HepG2 (cell line): ENCODE results near the gene LYPD4. TPM values are rescaled to one million over a fixed set of nuclear protein-coding genes. Genes with fewer than 3 reads are reported as not detected.

Source experiments
- JARID2 ChIP-seq: sonication (generic); formaldehyde crosslinking; IDR thresholded peaks from 2 replicates; pipeline ENCODE4 v1.8.1; 2023; ENCODE audit warnings: missing genetic modification reagents, inconsistent platforms; ENCODE audit not compliant: insufficient replicate concordance
- NFKB2 ChIP-seq: sonication (generic); formaldehyde crosslinking; IDR thresholded peaks from 2 replicates; pipeline ENCODE4 v1.4.0; 2020; ENCODE audit warnings: missing genetic modification reagents, borderline replicate concordance
- RFX1 ChIP-seq: fragments of 450-650 bp; IDR thresholded peaks from 2 replicates; pipeline ENCODE4 v1.6.1; 2017
- ZFP36 ChIP-seq: fragments of 150-350 bp; IDR thresholded peaks from 2 replicates; pipeline ENCODE4 v1.6.1; 2018; ENCODE audit warnings: borderline replicate concordance, low read length, low read depth; ENCODE audit not compliant: partially characterized antibody
- ZNF17 ChIP-seq: sonication (generic); formaldehyde crosslinking; IDR thresholded peaks from 2 replicates; pipeline ENCODE4 v1.5.0; 2020; ENCODE audit warnings: mild to moderate bottlenecking, missing genetic modification reagents
- ZNF556 ChIP-seq: sonication (generic); formaldehyde crosslinking; IDR thresholded peaks from 2 replicates; pipeline ENCODE4 v1.4.0; 2020; ENCODE audit warnings: mild to moderate bottlenecking, missing genetic modification reagents, borderline replicate concordance
- polyA plus RNA-seq, 8 experiments: library from polyadenylated mRNA; depleted of rRNA in 3 of 8; stranded (reverse) in 7 of 8; unstranded in 1 of 8; fragments of >200 nt; fragmentation: Illumina TruSeq in 4 of 8; extraction: Trizol in 4 of 8; gene quantifications; 2 replicates each; pipeline versions ENCODE4 v1.2.1 to v1.2.3, GENCODE V29; 2011 to 2016; ENCODE audit warnings: low read depth in 4 of 8, missing spikeins in 1 of 8, mixed read lengths in 1 of 8; ENCODE audit not compliant: insufficient read depth in 1 of 8
- total RNA-seq, 5 experiments: library from RNA; depleted of rRNA; stranded (reverse); fragments of >200 nt; fragmentation: Illumina TruSeq; extraction: Trizol; gene quantifications; 2 replicates each; pipeline ENCODE4 v1.2.3, GENCODE V29; 2016; ENCODE audit warnings: low read depth in 1 of 5
- TF ChIP-seq, protein P1 (sequence below): sonication (generic); formaldehyde crosslinking; conservative IDR thresholded peaks from 2 replicates; pipeline ENCODE4 v1.4.0; 2020; ENCODE audit warnings: missing genetic modification reagents
- TF ChIP-seq, protein P2 (sequence below): conservative IDR thresholded peaks from 2 replicates; pipeline ENCODE4 v1.6.1; 2018; ENCODE audit warnings: missing genetic modification reagents
- TF ChIP-seq, protein P3 (sequence below): sonication (generic); formaldehyde crosslinking; IDR thresholded peaks from 2 replicates; pipeline ENCODE4 v1.4.0; 2020; ENCODE audit warnings: missing genetic modification reagents; ENCODE audit errors: not compliant biosample characterization
- TF ChIP-seq, protein P4 (sequence below): sonication (generic); formaldehyde crosslinking; IDR thresholded peaks from 2 replicates; pipeline ENCODE4 v1.4.0; 2020; ENCODE audit warnings: missing genetic modification reagents
- TF ChIP-seq, protein P5 (sequence below): sonication (generic); formaldehyde crosslinking; IDR thresholded peaks from 2 replicates; pipeline ENCODE4 v1.8.0; 2022; ENCODE audit warnings: mild to moderate bottlenecking, missing genetic modification reagents, moderate library complexity
- TF ChIP-seq, protein P6 (sequence below): sonication (generic); formaldehyde crosslinking; IDR thresholded peaks from 2 replicates; pipeline ENCODE4 v1.5.0; 2020; ENCODE audit warnings: mild to moderate bottlenecking, missing genetic modification reagents, borderline replicate concordance

The LYPD4 gene
- total and polyA plus RNA-seq, 2 of the 13 experiments (the other 11 are each of a cell fraction or from before 2014, with no cell fraction given) = not detected

DNA sequence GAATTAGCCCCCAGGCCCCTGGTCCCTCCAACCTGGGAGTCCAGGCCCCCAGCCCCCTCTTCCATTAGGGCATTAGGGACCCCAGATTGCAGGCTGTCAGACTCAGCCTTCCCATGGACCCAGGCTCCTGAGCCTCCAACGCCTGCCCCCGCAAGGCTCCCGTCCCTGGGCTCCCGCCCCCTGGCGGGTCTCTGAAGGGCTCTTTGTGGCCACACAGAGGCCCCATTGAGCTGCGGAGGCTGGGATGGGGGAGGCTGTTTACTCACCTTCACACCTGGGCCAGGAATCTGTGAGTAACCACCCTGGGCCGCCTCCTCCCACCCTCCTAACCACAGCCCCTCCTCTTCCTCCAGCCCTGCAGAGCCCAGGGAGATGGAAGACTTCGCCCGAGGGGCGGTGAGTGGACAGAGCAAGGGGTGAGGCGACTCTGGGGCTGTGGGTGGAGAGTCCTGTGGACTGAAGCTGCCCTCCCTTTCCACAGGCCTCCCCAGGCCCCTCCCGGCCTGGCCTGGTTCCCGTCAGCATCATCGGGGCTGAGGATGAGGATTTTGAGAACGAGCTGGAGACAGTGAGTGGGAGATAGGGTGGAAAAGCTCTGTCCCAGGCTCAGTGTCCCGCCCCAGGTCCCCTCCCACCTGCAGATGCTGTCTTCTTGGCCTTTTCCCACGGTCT is 43.4 kb upstream of the LYPD4 start (continued):
- TF ChIP-seq, protein P1, sequence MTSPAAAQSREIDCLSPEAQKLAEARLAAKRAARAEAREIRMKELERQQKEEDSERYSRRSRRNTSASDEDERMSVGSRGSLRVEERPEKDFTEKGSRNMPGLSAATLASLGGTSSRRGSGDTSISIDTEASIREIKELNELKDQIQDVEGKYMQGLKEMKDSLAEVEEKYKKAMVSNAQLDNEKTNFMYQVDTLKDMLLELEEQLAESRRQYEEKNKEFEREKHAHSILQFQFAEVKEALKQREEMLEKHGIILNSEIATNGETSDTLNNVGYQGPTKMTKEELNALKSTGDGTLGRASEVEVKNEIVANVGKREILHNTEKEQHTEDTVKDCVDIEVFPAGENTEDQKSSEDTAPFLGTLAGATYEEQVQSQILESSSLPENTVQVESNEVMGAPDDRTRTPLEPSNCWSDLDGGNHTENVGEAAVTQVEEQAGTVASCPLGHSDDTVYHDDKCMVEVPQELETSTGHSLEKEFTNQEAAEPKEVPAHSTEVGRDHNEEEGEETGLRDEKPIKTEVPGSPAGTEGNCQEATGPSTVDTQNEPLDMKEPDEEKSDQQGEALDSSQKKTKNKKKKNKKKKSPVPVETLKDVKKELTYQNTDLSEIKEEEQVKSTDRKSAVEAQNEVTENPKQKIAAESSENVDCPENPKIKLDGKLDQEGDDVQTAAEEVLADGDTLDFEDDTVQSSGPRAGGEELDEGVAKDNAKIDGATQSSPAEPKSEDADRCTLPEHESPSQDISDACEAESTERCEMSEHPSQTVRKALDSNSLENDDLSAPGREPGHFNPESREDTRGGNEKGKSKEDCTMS (CRISPR knock-in tag) = no peak
- peak; percentile 97 for TF ChIP-seq ZNF556
- no peak for TF ChIP-seq RFX1
- TF ChIP-seq ZFP36 = no peak
- TF ChIP-seq, protein P2, sequence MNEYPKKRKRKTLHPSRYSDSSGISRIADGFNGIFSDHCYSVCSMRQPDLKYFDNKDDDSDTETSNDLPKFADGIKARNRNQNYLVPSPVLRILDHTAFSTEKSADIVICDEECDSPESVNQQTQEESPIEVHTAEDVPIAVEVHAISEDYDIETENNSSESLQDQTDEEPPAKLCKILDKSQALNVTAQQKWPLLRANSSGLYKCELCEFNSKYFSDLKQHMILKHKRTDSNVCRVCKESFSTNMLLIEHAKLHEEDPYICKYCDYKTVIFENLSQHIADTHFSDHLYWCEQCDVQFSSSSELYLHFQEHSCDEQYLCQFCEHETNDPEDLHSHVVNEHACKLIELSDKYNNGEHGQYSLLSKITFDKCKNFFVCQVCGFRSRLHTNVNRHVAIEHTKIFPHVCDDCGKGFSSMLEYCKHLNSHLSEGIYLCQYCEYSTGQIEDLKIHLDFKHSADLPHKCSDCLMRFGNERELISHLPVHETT (CRISPR knock-in tag) = no peak; the same call in 1 of the 2 replicates
- TF ChIP-seq JARID2 (CRISPR knock-in tag) = no peak
- peak; percentile 50; the same call in 1 of the 2 replicates for TF ChIP-seq NFKB2 (CRISPR knock-in tag)
- TF ChIP-seq, protein P3, sequence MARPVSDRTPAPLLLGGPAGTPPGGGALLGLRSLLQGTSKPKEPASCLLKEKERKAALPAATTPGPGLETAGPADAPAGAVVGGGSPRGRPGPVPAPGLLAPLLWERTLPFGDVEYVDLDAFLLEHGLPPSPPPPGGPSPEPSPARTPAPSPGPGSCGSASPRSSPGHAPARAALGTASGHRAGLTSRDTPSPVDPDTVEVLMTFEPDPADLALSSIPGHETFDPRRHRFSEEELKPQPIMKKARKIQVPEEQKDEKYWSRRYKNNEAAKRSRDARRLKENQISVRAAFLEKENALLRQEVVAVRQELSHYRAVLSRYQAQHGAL (CRISPR knock-in tag) = no peak
- TF ChIP-seq, protein P4, sequence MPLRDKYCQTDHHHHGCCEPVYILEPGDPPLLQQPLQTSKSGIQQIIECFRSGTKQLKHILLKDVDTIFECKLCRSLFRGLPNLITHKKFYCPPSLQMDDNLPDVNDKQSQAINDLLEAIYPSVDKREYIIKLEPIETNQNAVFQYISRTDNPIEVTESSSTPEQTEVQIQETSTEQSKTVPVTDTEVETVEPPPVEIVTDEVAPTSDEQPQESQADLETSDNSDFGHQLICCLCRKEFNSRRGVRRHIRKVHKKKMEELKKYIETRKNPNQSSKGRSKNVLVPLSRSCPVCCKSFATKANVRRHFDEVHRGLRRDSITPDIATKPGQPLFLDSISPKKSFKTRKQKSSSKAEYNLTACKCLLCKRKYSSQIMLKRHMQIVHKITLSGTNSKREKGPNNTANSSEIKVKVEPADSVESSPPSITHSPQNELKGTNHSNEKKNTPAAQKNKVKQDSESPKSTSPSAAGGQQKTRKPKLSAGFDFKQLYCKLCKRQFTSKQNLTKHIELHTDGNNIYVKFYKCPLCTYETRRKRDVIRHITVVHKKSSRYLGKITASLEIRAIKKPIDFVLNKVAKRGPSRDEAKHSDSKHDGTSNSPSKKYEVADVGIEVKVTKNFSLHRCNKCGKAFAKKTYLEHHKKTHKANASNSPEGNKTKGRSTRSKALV (CRISPR knock-in tag) = no peak
- no peak for TF ChIP-seq ZNF17
- TF ChIP-seq, protein P5, sequence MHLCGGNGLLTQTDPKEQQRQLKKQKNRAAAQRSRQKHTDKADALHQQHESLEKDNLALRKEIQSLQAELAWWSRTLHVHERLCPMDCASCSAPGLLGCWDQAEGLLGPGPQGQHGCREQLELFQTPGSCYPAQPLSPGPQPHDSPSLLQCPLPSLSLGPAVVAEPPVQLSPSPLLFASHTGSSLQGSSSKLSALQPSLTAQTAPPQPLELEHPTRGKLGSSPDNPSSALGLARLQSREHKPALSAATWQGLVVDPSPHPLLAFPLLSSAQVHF (CRISPR knock-in tag) = no peak
- TF ChIP-seq, protein P6, sequence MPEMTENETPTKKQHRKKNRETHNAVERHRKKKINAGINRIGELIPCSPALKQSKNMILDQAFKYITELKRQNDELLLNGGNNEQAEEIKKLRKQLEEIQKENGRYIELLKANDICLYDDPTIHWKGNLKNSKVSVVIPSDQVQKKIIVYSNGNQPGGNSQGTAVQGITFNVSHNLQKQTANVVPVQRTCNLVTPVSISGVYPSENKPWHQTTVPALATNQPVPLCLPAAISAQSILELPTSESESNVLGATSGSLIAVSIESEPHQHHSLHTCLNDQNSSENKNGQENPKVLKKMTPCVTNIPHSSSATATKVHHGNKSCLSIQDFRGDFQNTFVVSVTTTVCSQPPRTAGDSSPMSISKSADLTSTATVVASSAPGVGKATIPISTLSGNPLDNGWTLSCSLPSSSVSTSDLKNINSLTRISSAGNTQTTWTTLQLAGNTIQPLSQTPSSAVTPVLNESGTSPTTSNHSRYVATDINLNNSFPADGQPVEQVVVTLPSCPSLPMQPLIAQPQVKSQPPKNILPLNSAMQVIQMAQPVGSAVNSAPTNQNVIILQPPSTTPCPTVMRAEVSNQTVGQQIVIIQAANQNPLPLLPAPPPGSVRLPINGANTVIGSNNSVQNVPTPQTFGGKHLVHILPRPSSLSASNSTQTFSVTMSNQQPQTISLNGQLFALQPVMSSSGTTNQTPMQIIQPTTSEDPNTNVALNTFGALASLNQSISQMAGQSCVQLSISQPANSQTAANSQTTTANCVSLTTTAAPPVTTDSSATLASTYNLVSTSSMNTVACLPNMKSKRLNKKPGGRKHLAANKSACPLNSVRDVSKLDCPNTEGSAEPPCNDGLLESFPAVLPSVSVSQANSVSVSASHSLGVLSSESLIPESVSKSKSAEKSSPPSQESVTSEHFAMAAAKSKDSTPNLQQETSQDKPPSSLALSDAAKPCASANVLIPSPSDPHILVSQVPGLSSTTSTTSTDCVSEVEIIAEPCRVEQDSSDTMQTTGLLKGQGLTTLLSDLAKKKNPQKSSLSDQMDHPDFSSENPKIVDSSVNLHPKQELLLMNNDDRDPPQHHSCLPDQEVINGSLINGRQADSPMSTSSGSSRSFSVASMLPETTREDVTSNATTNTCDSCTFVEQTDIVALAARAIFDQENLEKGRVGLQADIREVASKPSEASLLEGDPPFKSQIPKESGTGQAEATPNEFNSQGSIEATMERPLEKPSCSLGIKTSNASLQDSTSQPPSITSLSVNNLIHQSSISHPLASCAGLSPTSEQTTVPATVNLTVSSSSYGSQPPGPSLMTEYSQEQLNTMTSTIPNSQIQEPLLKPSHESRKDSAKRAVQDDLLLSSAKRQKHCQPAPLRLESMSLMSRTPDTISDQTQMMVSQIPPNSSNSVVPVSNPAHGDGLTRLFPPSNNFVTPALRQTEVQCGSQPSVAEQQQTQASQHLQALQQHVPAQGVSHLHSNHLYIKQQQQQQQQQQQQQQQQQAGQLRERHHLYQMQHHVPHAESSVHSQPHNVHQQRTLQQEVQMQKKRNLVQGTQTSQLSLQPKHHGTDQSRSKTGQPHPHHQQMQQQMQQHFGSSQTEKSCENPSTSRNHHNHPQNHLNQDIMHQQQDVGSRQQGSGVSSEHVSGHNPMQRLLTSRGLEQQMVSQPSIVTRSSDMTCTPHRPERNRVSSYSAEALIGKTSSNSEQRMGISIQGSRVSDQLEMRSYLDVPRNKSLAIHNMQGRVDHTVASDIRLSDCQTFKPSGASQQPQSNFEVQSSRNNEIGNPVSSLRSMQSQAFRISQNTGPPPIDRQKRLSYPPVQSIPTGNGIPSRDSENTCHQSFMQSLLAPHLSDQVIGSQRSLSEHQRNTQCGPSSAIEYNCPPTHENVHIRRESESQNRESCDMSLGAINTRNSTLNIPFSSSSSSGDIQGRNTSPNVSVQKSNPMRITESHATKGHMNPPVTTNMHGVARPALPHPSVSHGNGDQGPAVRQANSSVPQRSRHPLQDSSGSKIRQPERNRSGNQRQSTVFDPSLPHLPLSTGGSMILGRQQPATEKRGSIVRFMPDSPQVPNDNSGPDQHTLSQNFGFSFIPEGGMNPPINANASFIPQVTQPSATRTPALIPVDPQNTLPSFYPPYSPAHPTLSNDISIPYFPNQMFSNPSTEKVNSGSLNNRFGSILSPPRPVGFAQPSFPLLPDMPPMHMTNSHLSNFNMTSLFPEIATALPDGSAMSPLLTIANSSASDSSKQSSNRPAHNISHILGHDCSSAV = no peak
